Mononuclear cell (primary cell): Measurements from ENCODE around the gene PPFIA1. TPM values are rescaled to one million over a fixed set of nuclear protein-coding genes. Genes with fewer than 3 reads are reported as not detected.

Experiments used
- H3K27me3 ChIP-seq: 2 replicates; pipeline ENCODE4 v1.6.0; 2011; ENCODE audit warnings: low read length, control low read depth; ENCODE audit not compliant: insufficient read depth
- H3K4me1 ChIP-seq: 2 replicates; pipeline ENCODE4 v1.5.1; 2011; ENCODE audit warnings: mild to moderate bottlenecking, low read length, control low read depth; ENCODE audit not compliant: insufficient read depth
- H3K4me3 ChIP-seq: 2 replicates; pipeline ENCODE4 v1.5.1; 2011; ENCODE audit warnings: mild to moderate bottlenecking, low read length, moderate library complexity
- H3K9me3 ChIP-seq: 2 replicates; pipeline ENCODE4 v1.5.1; 2011; ENCODE audit warnings: low read depth, mild to moderate bottlenecking, control low read depth, low read length
- total RNA-seq: library from RNA; depleted of rRNA; stranded (reverse); fragments of >200 nt; gene quantifications from one replicate; pipeline ENCODE4 v1.2.3, GENCODE V29; 2012

The PPFIA1 gene
- 31.4 TPM for total RNA-seq

GRCh38 chr11:70270104-70270876 lies at the start of gene PPFIA1:
Gene PPFIA1, plus strand, starts transcription at chr11:70270690. Its CDS starts 1,483 bp downstream, at chr11:70272173.
- H3K4me1 ChIP-seq, result peaks cover 24% of the 10 kb centered on the region
- no peaks in the 10 kb centered on the region for H3K9me3 ChIP-seq
- peak within 1 kb of the TSS; percentile 80 for H3K4me3 ChIP-seq
- H3K27me3 ChIP-seq, result peaks cover 12% of the 10 kb centered on the region

GRCh38 chr11:70220920-70221319 lies 49.6 kb upstream of the PPFIA1 start:
- H3K9me3 ChIP-seq, result no peaks in the 10 kb centered on the region
- H3K27me3 ChIP-seq, result no peaks in the 10 kb centered on the region
- H3K4me3 ChIP-seq, result no peak overlapping the region
- peaks cover 8% of the 10 kb centered on the region for H3K4me1 ChIP-seq

GRCh38 chr11:70225681-70226177 lies 44.8 kb upstream of the PPFIA1 start:
- Histone ChIP-seq H3K4me1 (peaks cover 8% of the 10 kb centered on the region), H3K9me3 (no peaks in the 10 kb centered on the region), H3K27me3 (no peaks in the 10 kb centered on the region), H3K4me3 (no peak overlapping the region)

GRCh38 chr11:70226183-70226582 lies 44.3 kb upstream of the PPFIA1 start:
- H3K9me3 ChIP-seq, result no peaks in the 10 kb centered on the region
- H3K4me1 ChIP-seq, result peaks cover 8% of the 10 kb centered on the region
- no peak overlapping the region for H3K4me3 ChIP-seq
- H3K27me3 ChIP-seq, result no peaks in the 10 kb centered on the region

- Histone ChIP-seq H3K27me3 (no peaks in the 10 kb centered on the region), H3K4me1 (peaks cover 5% of the 10 kb centered on the region), H3K9me3 (no peaks in the 10 kb centered on the region), H3K4me3 (no peak overlapping the region)
Measured at GRCh38 chr11:70226967-70227366, 43.5 kb upstream of the PPFIA1 start.

- H3K9me3 ChIP-seq, result no peaks in the 10 kb centered on the region
- no peak overlapping the region for H3K4me3 ChIP-seq
- no peaks in the 10 kb centered on the region for H3K27me3 ChIP-seq
- H3K4me1 ChIP-seq, result no peaks in the 10 kb centered on the region
Measured at GRCh38 chr11:70229737-70230136, 40.8 kb upstream of the PPFIA1 start.

GRCh38 chr11:70230151-70230839 lies 40.2 kb upstream of the PPFIA1 start:
- no peaks in the 10 kb centered on the region for H3K9me3 ChIP-seq
- H3K4me1 ChIP-seq, result no peaks in the 10 kb centered on the region
- H3K4me3 ChIP-seq, result no peak overlapping the region
- H3K27me3 ChIP-seq, result no peaks in the 10 kb centered on the region

GRCh38 chr11:70230840-70231710 lies 39.4 kb upstream of the PPFIA1 start:
- H3K4me3 ChIP-seq, result no peak overlapping the region
- H3K27me3 ChIP-seq, result no peaks in the 10 kb centered on the region
- H3K4me1 ChIP-seq, result no peaks in the 10 kb centered on the region
- H3K9me3 ChIP-seq, result no peaks in the 10 kb centered on the region

GRCh38 chr11:70233034-70233433 lies 37.5 kb upstream of the PPFIA1 start:
- Histone ChIP-seq H3K4me3 (no peak overlapping the region), H3K4me1 (no peaks in the 10 kb centered on the region), H3K27me3 (no peaks in the 10 kb centered on the region), H3K9me3 (no peaks in the 10 kb centered on the region)

GRCh38 chr11:70233511-70233934 lies 37.0 kb upstream of the PPFIA1 start:
- Histone ChIP-seq H3K27me3 (no peaks in the 10 kb centered on the region), H3K4me1 (no peaks in the 10 kb centered on the region), H3K9me3 (no peaks in the 10 kb centered on the region), H3K4me3 (no peak overlapping the region)

GRCh38 chr11:70233962-70234361 lies 36.5 kb upstream of the PPFIA1 start:
- Histone ChIP-seq H3K4me1 (no peaks in the 10 kb centered on the region), H3K4me3 (no peak overlapping the region), H3K27me3 (no peaks in the 10 kb centered on the region), H3K9me3 (no peaks in the 10 kb centered on the region)

- no peaks in the 10 kb centered on the region for H3K27me3 ChIP-seq
- no peaks in the 10 kb centered on the region for H3K4me1 ChIP-seq
- H3K4me3 ChIP-seq, result no peak overlapping the region
- no peaks in the 10 kb centered on the region for H3K9me3 ChIP-seq
Measured at GRCh38 chr11:70240337-70240736, 30.2 kb upstream of the PPFIA1 start.

GRCh38 chr11:70241709-70242108 lies 28.8 kb upstream of the PPFIA1 start:
- Histone ChIP-seq H3K27me3 (no peaks in the 10 kb centered on the region), H3K9me3 (no peaks in the 10 kb centered on the region), H3K4me1 (no peaks in the 10 kb centered on the region), H3K4me3 (no peak overlapping the region)

GRCh38 chr11:70242885-70243284 lies 27.6 kb upstream of the PPFIA1 start:
- Histone ChIP-seq H3K4me1 (no peaks in the 10 kb centered on the region), H3K27me3 (no peaks in the 10 kb centered on the region), H3K9me3 (no peaks in the 10 kb centered on the region), H3K4me3 (no peak overlapping the region)
